HCT116 (cell line): ENCODE data around the gene CRIP2.

ENCODE experiments used
- EGR1 ChIP-seq: IDR thresholded peaks from 2 replicates; pipeline ENCODE4 v1.6.1; 2012; ENCODE audit warnings: low read depth
- RAD21 ChIP-seq: IDR thresholded peaks from 2 replicates; pipeline ENCODE4 v1.6.1; 2012; ENCODE audit warnings: low read depth, mild to moderate bottlenecking
- TF ChIP-seq, protein P1 (sequence below), 3 experiments: fragments of 200-600 bp in 1 of 3; sonication (generic) in 1 of 3; IDR thresholded peaks in 2 of 3; conservative IDR thresholded peaks in 1 of 3; 2 replicates each; pipeline ENCODE4 v1.5.1; 2012 to 2017; ENCODE audit warnings: low read depth in 2 of 3, low read length in 2 of 3, antibody characterized with exemption in 1 of 3, borderline replicate concordance in 1 of 3, control low read depth in 1 of 3, mild to moderate bottlenecking in 1 of 3, mixed read lengths in 1 of 3, mixed run types in 1 of 3, moderate library complexity in 1 of 3; ENCODE audit not compliant: insufficient read depth in 1 of 3

DNA sequence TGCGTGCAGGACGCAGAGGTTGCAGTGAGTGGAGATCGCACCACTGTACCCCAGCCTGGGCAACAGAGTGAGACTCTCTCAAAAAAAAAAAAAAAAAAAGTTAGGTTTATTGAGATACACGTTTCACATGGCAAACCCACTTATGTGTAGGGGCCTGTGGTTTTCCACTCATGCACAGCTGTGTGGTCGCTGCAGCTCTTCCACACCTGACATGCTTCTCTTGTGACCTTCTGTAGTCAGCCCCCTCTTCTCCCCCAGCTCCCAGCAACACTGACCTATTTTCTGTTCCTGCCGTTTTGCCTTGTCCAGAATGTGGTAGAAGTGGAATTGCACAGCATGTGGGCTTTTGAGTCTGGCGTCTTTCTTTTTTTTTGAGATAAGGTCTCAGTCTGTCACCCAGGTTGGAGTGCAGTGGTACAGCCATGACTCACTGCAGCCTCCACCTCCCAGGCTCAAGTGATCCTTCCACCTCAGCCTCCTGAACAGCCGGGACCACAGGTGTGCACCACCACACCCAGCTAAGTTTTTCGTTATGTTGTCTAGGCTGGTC is 46.6 kb upstream of the CRIP2 start:
- no peak for TF ChIP-seq RAD21
- TF ChIP-seq, protein P1, sequence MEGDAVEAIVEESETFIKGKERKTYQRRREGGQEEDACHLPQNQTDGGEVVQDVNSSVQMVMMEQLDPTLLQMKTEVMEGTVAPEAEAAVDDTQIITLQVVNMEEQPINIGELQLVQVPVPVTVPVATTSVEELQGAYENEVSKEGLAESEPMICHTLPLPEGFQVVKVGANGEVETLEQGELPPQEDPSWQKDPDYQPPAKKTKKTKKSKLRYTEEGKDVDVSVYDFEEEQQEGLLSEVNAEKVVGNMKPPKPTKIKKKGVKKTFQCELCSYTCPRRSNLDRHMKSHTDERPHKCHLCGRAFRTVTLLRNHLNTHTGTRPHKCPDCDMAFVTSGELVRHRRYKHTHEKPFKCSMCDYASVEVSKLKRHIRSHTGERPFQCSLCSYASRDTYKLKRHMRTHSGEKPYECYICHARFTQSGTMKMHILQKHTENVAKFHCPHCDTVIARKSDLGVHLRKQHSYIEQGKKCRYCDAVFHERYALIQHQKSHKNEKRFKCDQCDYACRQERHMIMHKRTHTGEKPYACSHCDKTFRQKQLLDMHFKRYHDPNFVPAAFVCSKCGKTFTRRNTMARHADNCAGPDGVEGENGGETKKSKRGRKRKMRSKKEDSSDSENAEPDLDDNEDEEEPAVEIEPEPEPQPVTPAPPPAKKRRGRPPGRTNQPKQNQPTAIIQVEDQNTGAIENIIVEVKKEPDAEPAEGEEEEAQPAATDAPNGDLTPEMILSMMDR (IDR thresholded peaks at IDR 0.05 in 2 of 3, conservative IDR thresholded peaks at IDR 0.05 in 1 of 3; ENCODE audit: borderline replicate concordance in 1 of 3, insufficient read depth in 1 of 3, low read depth in 2 of 3, low read length in 2 of 3) = no peak
- no peak for TF ChIP-seq EGR1
